ENCODE data around the gene CRELD1.

The CRELD1 gene

DNA sequence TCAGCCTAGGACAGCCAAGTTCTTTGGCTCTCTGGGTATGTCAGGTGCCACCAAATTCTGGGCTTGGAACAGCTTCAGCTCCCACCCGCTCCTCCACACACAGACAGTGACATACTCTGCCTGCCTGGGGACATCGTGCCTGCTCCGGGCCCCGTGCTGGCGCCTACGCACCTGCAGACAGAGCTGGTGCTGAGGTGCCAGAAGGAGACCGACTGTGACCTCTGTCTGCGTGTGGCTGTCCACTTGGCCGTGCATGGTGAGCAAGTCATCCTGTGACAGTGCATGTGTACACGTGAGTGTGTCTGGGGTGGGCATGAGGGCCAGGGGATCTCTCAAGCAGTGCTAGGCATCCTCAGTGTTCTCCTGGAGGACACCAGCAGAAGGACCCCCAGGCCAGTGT lies 15.8 kb upstream of the CRELD1 start:
- DNase-seq (ENCODE audit: low read depth, low spot score), result no peak
- H3K4me3 ChIP-seq (ENCODE audit: low read depth, low read length), result no peak overlapping the region
- TF ChIP-seq, protein P1, sequence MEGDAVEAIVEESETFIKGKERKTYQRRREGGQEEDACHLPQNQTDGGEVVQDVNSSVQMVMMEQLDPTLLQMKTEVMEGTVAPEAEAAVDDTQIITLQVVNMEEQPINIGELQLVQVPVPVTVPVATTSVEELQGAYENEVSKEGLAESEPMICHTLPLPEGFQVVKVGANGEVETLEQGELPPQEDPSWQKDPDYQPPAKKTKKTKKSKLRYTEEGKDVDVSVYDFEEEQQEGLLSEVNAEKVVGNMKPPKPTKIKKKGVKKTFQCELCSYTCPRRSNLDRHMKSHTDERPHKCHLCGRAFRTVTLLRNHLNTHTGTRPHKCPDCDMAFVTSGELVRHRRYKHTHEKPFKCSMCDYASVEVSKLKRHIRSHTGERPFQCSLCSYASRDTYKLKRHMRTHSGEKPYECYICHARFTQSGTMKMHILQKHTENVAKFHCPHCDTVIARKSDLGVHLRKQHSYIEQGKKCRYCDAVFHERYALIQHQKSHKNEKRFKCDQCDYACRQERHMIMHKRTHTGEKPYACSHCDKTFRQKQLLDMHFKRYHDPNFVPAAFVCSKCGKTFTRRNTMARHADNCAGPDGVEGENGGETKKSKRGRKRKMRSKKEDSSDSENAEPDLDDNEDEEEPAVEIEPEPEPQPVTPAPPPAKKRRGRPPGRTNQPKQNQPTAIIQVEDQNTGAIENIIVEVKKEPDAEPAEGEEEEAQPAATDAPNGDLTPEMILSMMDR (IDR thresholded peaks at IDR 0.05; ENCODE audit: low read depth, low read length), result no peak
- in situ Hi-C loops (cut with HindIII; ENCODE audit: low sequenced_read_pairs), result no loop called here

DNA sequence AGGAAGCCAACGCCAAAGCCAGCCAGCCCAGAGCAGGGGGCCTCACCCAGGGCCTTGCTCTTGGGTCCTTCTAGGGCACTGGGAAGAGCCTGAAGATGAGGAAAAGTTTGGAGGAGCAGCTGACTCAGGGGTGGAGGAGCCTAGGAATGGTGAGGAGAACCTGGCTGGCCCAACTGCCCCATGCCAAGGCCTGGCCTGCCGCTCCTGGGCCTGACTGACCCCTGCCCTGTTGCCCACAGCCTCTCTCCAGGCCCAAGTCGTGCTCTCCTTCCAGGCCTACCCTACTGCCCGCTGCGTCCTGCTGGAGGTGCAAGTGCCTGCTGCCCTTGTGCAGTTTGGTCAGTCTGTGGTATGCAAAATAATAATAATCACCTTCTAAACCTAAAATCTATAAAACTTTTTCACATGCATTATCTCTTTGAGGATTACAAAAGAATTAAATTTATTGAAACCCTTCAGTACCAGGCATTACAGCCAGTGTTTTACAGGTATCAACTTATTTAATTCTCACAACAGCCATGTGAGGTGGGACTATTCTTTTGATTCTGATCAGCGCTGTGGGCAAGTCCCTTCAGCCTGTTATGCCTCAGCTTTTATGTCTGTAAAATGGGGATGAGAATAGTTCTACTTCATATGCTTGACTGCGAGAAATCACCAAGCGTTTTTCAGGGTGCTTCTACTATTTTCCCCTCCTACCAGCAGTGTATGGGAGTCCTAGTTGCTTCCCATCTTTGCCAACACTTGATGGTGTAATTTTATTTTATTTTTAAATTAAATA lies 15.2 kb upstream of the CRELD1 start:
- no peak for DNase-seq (ENCODE audit: low read depth, low spot score)
- TF ChIP-seq, protein P1 (IDR thresholded peaks at IDR 0.05; ENCODE audit: low read depth, low read length), result no peak
- in situ Hi-C loops (cut with HindIII; ENCODE audit: low sequenced_read_pairs), result no loop called here
- H3K4me3 ChIP-seq (ENCODE audit: low read depth, low read length), result no peak overlapping the region

DNA sequence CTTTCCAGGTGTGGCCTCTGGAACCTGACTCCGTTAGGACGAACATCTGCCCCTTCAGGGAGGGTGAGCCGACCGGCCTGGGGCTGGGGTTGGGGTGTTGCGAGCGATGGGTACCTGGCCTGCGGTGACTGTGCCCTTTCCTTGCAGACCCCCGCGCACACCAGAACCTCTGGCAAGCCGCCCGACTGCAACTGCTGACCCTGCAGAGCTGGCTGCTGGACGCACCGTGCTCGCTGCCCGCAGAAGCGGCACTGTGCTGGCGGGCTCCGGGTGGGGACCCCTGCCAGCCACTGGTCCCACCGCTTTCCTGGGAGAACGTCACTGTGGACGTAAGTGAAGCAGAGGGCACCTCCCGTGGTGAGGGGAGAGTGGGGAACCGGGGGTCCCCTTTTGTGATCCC lies 5.5 kb upstream of the CRELD1 start:
- in situ Hi-C loops (cut with HindIII; ENCODE audit: low sequenced_read_pairs), result no loop called here
- no peak overlapping the region for H3K4me3 ChIP-seq (ENCODE audit: low read depth, low read length)
- no peak for DNase-seq (ENCODE audit: low read depth, low spot score)
- TF ChIP-seq, protein P1 (IDR thresholded peaks at IDR 0.05; ENCODE audit: low read depth, low read length), result no peak

DNA sequence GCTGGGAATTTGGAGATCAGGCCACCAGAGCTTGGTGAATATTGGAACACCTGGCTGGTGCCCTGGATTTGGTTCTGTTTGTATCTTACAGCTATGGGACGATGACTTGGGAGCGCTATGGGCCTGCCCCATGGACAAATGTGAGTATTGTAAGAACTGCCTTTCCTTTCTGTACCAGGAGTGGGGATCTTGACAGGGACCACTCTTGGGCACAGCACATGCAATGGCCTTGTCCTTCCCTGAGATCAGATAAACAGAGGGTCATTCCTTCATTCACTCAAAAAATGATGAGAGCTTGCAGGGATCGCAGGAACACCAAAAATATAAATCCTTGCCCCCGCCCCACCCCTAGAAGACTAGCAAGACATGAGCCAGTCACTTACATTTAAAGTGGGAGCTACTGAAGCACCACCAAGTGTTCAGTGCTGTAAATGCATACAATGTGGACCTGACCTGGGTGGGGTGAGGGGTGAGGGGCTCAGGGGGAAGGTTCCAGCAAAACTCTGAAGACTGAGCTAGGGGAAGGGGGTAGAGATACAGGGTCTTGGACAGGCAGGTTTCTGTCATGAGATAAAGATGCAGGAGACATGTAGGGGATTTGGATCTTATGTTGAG lies 2.7 kb upstream of the CRELD1 start:
- no peak overlapping the region for H3K4me3 ChIP-seq (ENCODE audit: low read depth, low read length)
- no peak for DNase-seq (ENCODE audit: low read depth, low spot score)
- in situ Hi-C loops (cut with HindIII; ENCODE audit: low sequenced_read_pairs), result no loop called here
- TF ChIP-seq, protein P1 (IDR thresholded peaks at IDR 0.05; ENCODE audit: low read depth, low read length), result peak; percentile 5

DNA sequence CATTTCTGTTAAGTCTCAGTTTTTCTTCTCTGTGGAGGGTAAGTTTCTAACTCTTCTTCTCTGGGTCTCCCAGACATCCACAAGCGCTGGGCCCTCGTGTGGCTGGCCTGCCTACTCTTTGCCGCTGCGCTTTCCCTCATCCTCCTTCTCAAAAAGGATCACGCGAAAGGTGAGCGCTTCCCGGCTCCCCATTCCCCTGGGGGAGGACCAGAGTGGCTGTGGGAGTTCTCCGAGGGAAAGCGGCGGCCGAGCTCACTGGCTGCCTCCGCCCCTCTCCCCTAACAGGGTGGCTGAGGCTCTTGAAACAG lies 1.1 kb upstream of the CRELD1 start:
- in situ Hi-C loops (cut with HindIII; ENCODE audit: low sequenced_read_pairs), result no loop called here
- TF ChIP-seq, protein P1 (IDR thresholded peaks at IDR 0.05; ENCODE audit: low read depth, low read length), result no peak
- H3K4me3 ChIP-seq (ENCODE audit: low read depth, low read length), result peak overlapping the region; percentile 63
- no peak for DNase-seq (ENCODE audit: low read depth, low spot score)

DNA sequence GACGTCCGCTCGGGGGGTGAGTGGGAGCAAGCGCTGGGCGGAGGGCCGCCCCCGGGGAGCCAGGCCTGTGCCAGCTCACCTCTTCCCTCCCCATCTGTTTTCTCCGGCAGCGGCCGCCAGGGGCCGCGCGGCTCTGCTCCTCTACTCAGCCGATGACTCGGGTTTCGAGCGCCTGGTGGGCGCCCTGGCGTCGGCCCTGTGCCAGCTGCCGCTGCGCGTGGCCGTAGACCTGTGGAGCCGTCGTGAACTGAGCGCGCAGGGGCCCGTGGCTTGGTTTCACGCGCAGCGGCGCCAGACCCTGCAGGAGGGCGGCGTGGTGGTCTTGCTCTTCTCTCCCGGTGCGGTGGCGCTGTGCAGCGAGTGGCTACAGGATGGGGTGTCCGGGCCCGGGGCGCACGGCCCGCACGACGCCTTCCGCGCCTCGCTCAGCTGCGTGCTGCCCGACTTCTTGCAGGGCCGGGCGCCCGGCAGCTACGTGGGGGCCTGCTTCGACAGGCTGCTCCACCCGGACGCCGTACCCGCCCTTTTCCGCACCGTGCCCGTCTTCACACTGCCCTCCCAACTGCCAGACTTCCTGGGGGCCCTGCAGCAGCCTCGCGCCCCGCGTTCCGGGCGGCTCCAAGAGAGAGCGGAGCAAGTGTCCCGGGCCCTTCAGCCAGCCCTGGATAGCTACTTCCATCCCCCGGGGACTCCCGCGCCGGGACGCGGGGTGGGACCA lies 632 bp upstream of the CRELD1 start:
- DNase-seq (ENCODE audit: low read depth, low spot score), result peak; percentile 80
- peak overlapping the region; percentile 63 for H3K4me3 ChIP-seq (ENCODE audit: low read depth, low read length)
- TF ChIP-seq, protein P1 (IDR thresholded peaks at IDR 0.05; ENCODE audit: low read depth, low read length), result peak; percentile 82
- in situ Hi-C loops (cut with HindIII; ENCODE audit: low sequenced_read_pairs), result no loop called here

All from astrocyte of the spinal cord (primary cell).